GM23248 (cell line): Measurements from ENCODE around the gene SYNPO2.

ENCODE experiments used
- EZH2 ChIP-seq: fragments of 200-600 bp; sonication (generic); IDR thresholded peaks from 2 replicates; pipeline ENCODE4 v1.6.1; 2018; ENCODE audit warnings: antibody characterized with exemption, mild to moderate bottlenecking; ENCODE audit not compliant: insufficient read depth, poor library complexity, severe bottlenecking
- EZH2phosphoT487 ChIP-seq: fragments of 200-600 bp; sonication (generic); IDR thresholded peaks from 2 replicates; pipeline ENCODE4 v1.6.1; 2018; ENCODE audit warnings: antibody characterized with exemption, moderate library complexity, mild to moderate bottlenecking, low read depth; ENCODE audit not compliant: insufficient read depth

DNA sequence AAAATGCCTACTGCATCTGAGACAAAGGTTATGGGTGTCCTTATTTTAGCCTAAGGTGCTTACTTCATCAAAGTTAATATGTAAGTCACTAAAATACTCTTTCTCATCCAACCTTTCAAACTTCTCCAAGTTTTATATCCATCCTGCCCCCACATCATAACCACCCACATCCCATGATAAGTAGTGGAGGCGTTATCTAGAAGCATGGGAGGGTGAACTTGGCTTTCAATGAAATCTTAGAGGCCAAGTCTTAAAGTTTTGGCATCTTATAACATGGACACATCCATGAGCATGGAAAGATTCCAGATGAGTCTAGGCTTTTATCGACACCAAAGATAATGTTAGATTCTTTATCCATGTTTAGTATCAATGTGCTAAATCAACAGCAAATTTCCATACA, 29.9 kb upstream of the SYNPO2 start:
- TF ChIP-seq EZH2, result no peak
- no peak for TF ChIP-seq EZH2phosphoT487
